Right lobe of liver (tissue), 4 donors: ENCODE measurements around the gene LLCFC1.

Experiments used
- POLR2A ChIP-seq: fragments of 450-650 bp; IDR thresholded peaks from one replicate; pipeline ENCODE4 v1.6.1; 2017; ENCODE audit warnings: antibody characterized with exemption, mild to moderate bottlenecking
- TF ChIP-seq, protein P1 (sequence below), 4 donors: fragments of 200-600 bp in 3 of 4; fragments of 450-650 bp in 1 of 4; IDR thresholded peaks; one replicate each; pipeline versions ENCODE4 v1.5.1 to v1.8.0; 2016 to 2022; ENCODE audit warnings: antibody characterized with exemption in 4 of 4, mild to moderate bottlenecking in 2 of 4
- donor health status: DM: no; HTN: no; CAD: no.
- donor health status: DM: no; HTN: no; CAD: no.
- donor health status: DM: no; HTN: yes; CAD: no.

DNA sequence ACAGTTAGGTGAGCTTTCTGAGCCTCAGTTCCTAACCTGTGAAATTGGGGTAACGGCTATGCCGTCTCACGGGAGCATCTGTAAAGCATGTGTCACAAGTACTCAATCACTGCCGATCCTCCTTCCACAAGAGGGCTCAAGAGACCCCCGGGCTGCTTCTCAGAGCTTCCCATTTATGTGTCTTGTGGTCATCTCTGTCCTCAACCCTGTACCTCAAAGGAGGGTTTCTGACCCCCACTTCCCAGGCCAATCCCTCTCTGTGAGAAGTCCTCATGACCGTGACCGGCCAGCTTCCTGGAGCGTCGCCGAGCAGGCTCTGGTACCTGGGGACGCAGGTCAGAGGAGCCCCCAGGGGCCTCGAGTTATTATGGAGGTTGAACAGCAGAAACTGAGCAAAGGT lies 5.2 kb upstream of the LLCFC1 start:
- TF ChIP-seq, protein P1, sequence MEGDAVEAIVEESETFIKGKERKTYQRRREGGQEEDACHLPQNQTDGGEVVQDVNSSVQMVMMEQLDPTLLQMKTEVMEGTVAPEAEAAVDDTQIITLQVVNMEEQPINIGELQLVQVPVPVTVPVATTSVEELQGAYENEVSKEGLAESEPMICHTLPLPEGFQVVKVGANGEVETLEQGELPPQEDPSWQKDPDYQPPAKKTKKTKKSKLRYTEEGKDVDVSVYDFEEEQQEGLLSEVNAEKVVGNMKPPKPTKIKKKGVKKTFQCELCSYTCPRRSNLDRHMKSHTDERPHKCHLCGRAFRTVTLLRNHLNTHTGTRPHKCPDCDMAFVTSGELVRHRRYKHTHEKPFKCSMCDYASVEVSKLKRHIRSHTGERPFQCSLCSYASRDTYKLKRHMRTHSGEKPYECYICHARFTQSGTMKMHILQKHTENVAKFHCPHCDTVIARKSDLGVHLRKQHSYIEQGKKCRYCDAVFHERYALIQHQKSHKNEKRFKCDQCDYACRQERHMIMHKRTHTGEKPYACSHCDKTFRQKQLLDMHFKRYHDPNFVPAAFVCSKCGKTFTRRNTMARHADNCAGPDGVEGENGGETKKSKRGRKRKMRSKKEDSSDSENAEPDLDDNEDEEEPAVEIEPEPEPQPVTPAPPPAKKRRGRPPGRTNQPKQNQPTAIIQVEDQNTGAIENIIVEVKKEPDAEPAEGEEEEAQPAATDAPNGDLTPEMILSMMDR (IDR thresholded peaks at IDR 0.05) = no peak
- no peak for TF ChIP-seq POLR2A
